OCI-M2 (cell line): ENCODE measurements around the gene BRAT1.

ENCODE experiments used
- DNase-seq: peaks from one replicate; lab custom pipeline; 2025; ENCODE audit not compliant: unreplicated experiment; lab: John Stamatoyannopoulos, UW

BRAT1 gene

GRCh38 chr7:2500701-2501100 lies 54.6 kb downstream of the BRAT1 start:
- no peak for DNase-seq

GRCh38 chr7:2499719-2500430 lies 55.4 kb downstream of the BRAT1 start:
- DNase-seq = no peak

- no peak for DNase-seq
Observed at GRCh38 chr7:2499181-2499580, 56.1 kb downstream of the BRAT1 start.

GRCh38 chr7:2498708-2499107 lies 56.6 kb downstream of the BRAT1 start:
- DNase-seq = no peak

GRCh38 chr7:2497500-2498336 lies 57.6 kb downstream of the BRAT1 start:
- no peak for DNase-seq

GRCh38 chr7:2497065-2497464 lies 58.3 kb downstream of the BRAT1 start:
- no peak for DNase-seq

GRCh38 chr7:2496375-2496774 lies 58.9 kb downstream of the BRAT1 start:
- DNase-seq = no peak

- no peak for DNase-seq
Observed at GRCh38 chr7:2495418-2496299, 59.7 kb downstream of the BRAT1 start.

GRCh38 chr7:2494191-2495130 lies 60.9 kb downstream of the BRAT1 start:
- no peak for DNase-seq

- no peak for DNase-seq
Observed at GRCh38 chr7:2493205-2494164, 61.8 kb downstream of the BRAT1 start.

- no peak for DNase-seq
Observed at GRCh38 chr7:2492038-2492437, 63.3 kb downstream of the BRAT1 start.

- DNase-seq = no peak
Observed at GRCh38 chr7:2490181-2490651, 65.1 kb downstream of the BRAT1 start.

GRCh38 chr7:2488681-2489080 lies 66.6 kb downstream of the BRAT1 start:
- no peak for DNase-seq

- no peak for DNase-seq
Observed at GRCh38 chr7:2488272-2488645, 67.1 kb downstream of the BRAT1 start.
